Type B pancreatic cell (in vitro differentiated cells): Measurements from ENCODE around the gene CDC23. TPM values are rescaled to one million over a fixed set of nuclear protein-coding genes. Genes with fewer than 3 reads are reported as not detected.
"Not testable (repeated sequence)": the region's sequence is repeated elsewhere in the genome, so short reads cannot be mapped to it uniquely, and the experiment has no call there.

Experiments used
- DNase-seq: peaks from one replicate; pipeline ENCODE4 v3.0.0; 2021; ENCODE audit warnings: mixed read lengths; ENCODE audit not compliant: unreplicated experiment; ENCODE audit errors: extremely low spot score
- H3K27ac Mint-ChIP-seq: 2 replicates; pipeline ENCODE4 v1.8.0; 2021; ENCODE audit warnings: mild to moderate bottlenecking, mixed read lengths
- H3K27me3 Mint-ChIP-seq: 2 replicates; pipeline ENCODE4 v1.8.0; 2021; ENCODE audit warnings: mixed read lengths
- H3K36me3 Mint-ChIP-seq: 2 replicates; pipeline ENCODE4 v1.8.0; 2021; ENCODE audit warnings: mixed read lengths
- H3K4me1 Mint-ChIP-seq: one replicate; pipeline ENCODE4 v1.8.0; 2021; ENCODE audit warnings: mixed read lengths; ENCODE audit not compliant: unreplicated experiment
- H3K4me3 Mint-ChIP-seq: 2 replicates; pipeline ENCODE4 v1.8.0; 2021; ENCODE audit warnings: mild to moderate bottlenecking, mixed read lengths
- H3K9me3 Mint-ChIP-seq: 2 replicates; pipeline ENCODE4 v1.8.0; 2021; ENCODE audit warnings: mixed read lengths
- CTCF ChIP-seq: fragments of 200-600 bp; sonication (generic); conservative IDR thresholded peaks from 2 replicates; pipeline ENCODE4 v1.5.0; 2021; ENCODE audit warnings: antibody characterized with exemption, mild to moderate bottlenecking
- total RNA-seq: library from RNA; stranded (reverse); gene quantifications from 2 replicates; pipeline ENCODE4 v1.2.1, GENCODE V29; 2021; ENCODE audit warnings: low replicate concordance

The CDC23 gene
- total RNA-seq, 1 donor from 2014 or later, result 41.6 TPM

GRCh38 chr5:138149530-138149929, 63.6 kb downstream of the CDC23 start:
- no peak for DNase-seq
- Mint-ChIP-seq H3K4me1 (no peaks in the 10 kb centered on the region), H3K27ac (no peak overlapping the region), H3K9me3 (no peaks in the 10 kb centered on the region), H3K36me3 (no peaks in the 10 kb centered on the region), H3K27me3 (no peaks in the 10 kb centered on the region), H3K4me3 (no peak overlapping the region)
- no peak for TF ChIP-seq CTCF

- Mint-ChIP-seq H3K27ac (no peak overlapping the region), H3K9me3 (no peaks in the 10 kb centered on the region), H3K36me3 (no peaks in the 10 kb centered on the region), H3K27me3 (no peaks in the 10 kb centered on the region), H3K4me1 (no peaks in the 10 kb centered on the region), H3K4me3 (no peak overlapping the region)
- no peak for DNase-seq
- TF ChIP-seq CTCF, result no peak
Measured at GRCh38 chr5:138148811-138149210, 64.3 kb downstream of the CDC23 start.

- not testable (repeated sequence) for H3K27ac Mint-ChIP-seq, DNase-seq, H3K4me3 Mint-ChIP-seq, H3K27me3 Mint-ChIP-seq, H3K9me3 Mint-ChIP-seq, H3K36me3 Mint-ChIP-seq, H3K4me1 Mint-ChIP-seq
Measured at GRCh38 chr5:138143578-138143977, 69.5 kb downstream of the CDC23 start.

- no peak for DNase-seq
- no peak overlapping the region for H3K27ac Mint-ChIP-seq
- no peak overlapping the region for H3K4me3 Mint-ChIP-seq
- TF ChIP-seq CTCF, result no peak
- peaks cover 8% of the 10 kb centered on the region for H3K4me1 Mint-ChIP-seq
- no peaks in the 10 kb centered on the region for H3K36me3 Mint-ChIP-seq
- H3K9me3 Mint-ChIP-seq, result no peaks in the 10 kb centered on the region
- no peaks in the 10 kb centered on the region for H3K27me3 Mint-ChIP-seq
Measured at GRCh38 chr5:138141734-138142133, 71.4 kb downstream of the CDC23 start.

- no peak for TF ChIP-seq CTCF
- no peak overlapping the region for H3K27ac Mint-ChIP-seq
- no peaks in the 10 kb centered on the region for H3K9me3 Mint-ChIP-seq
- no peak overlapping the region for H3K4me3 Mint-ChIP-seq
- no peaks in the 10 kb centered on the region for H3K27me3 Mint-ChIP-seq
- no peak for DNase-seq
- no peaks in the 10 kb centered on the region for H3K36me3 Mint-ChIP-seq
- peaks cover 8% of the 10 kb centered on the region for H3K4me1 Mint-ChIP-seq
Measured at GRCh38 chr5:138140268-138140667, 72.9 kb downstream of the CDC23 start.

- Mint-ChIP-seq H3K27me3 (no peaks in the 10 kb centered on the region), H3K4me1 (peaks cover 8% of the 10 kb centered on the region), H3K9me3 (no peaks in the 10 kb centered on the region), H3K4me3 (peak overlapping the region; percentile 89), H3K36me3 (no peaks in the 10 kb centered on the region), H3K27ac (no peak overlapping the region)
- DNase-seq, result no peak
- TF ChIP-seq CTCF, result no peak
Measured at GRCh38 chr5:138139781-138140090, 73.4 kb downstream of the CDC23 start.
